ENCODE results near the gene DPEP1.
A peak's percentile ranks its signal among the peaks of the same experiment; 100 is the strongest.
"Not testable (repeated sequence)": the region's sequence is repeated elsewhere in the genome, so short reads cannot be mapped to it uniquely, and the experiment has no call there.

DPEP1 gene

GRCh38 chr16:89623511-89624261, 10.2 kb downstream of the DPEP1 start:
- DNase-seq, result no peak
- Mint-ChIP-seq H3K4me3 (peak overlapping the region; percentile 9), H3K27me3 (ENCODE audit: low read depth, poor library complexity) (peaks cover 51% of the 10 kb centered on the region), H3K27ac (no peak overlapping the region), H3K36me3 (ENCODE audit: low read depth) (no peaks in the 10 kb centered on the region), H3K9me3 (no peaks in the 10 kb centered on the region), H3K4me1 (peaks cover 55% of the 10 kb centered on the region)
- TF ChIP-seq CTCF (IDR thresholded peaks at IDR 0.05), result no peak

- no peak for DNase-seq
- Mint-ChIP-seq H3K36me3 (ENCODE audit: low read depth) (no peaks in the 10 kb centered on the region), H3K4me3 (peak overlapping the region; percentile 21), H3K27me3 (ENCODE audit: low read depth, poor library complexity) (peaks cover 51% of the 10 kb centered on the region), H3K4me1 (peaks cover 52% of the 10 kb centered on the region), H3K27ac (peak overlapping the region; percentile 7), H3K9me3 (no peaks in the 10 kb centered on the region)
- TF ChIP-seq CTCF (IDR thresholded peaks at IDR 0.05), result no peak
These were observed 11.6 kb downstream of the DPEP1 start for GRCh38 chr16:89624777-89625761.

DNA sequence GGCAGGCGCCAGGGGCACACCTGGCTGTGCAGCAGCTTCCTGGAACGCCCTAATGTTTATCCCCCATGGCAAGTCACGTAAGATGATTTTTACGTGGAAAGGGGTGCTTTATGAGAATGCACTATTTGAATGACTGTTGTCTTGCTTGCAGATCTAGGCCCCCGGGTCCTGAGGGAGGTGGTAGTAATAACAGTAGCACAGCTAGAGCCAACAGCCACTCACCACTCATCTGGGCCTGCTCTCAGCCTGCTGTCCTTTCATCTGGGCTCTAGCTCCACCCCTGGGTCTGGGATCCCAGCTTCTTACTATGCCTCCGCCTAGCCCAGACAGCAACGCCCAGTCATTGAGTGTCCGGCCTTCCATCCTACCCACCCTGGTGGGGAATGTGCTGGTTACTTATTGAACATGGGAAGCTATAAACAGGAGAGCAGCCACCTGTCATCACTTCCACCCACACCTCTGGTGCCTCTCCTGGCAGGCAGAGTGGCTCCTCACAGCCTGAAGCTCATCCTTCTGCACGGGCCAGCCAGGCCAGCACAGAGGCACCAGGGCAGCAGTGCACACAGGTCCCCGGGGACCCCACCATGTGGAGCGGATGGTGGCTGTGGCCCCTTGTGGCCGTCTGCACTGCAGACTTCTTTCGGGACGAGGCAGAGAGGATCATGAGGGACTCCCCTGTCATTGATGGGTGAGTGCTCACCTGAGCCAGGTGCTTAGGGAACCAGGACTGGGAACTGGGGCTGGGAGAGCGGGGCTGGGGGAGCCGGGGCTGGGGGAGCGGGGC, 16.6 kb downstream of the DPEP1 start:
- peaks cover 43% of the 10 kb centered on the region for H3K27me3 Mint-ChIP-seq (ENCODE audit: low read depth, poor library complexity)

DNA sequence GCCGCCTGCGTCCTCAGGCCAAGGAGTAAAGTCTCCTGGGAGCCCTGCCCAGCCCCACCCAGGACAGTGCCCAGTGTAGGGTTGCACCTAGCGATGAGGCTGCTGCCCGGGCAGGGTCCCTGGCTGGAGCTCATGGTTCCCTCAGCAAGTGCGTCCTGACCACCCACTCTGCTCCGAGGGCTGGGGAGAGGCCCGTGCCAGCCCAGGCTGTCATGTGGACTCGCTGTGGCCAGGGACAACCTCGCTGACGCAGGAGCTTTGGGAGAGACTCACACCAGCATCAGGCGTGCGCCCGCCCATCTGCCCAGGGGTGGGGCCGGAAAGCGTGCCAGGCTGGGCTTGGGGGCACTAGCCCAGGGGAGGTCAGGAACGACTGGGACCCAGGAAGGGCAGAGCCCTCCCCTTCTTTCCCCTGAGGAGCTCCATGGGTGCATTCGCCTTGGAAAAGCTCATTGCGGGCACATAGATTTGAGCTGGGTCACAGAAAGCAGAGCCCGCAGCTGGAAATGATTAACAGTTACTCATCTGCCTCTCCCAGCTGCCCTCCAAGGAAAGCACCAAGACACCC, 19.7 kb downstream of the DPEP1 start:
- no peak for TF ChIP-seq CTCF (IDR thresholded peaks at IDR 0.05)
- H3K9me3 Mint-ChIP-seq, result no peaks in the 10 kb centered on the region
- no peak overlapping the region for H3K27ac Mint-ChIP-seq
- DNase-seq, result no peak
- H3K4me1 Mint-ChIP-seq, result peaks cover 7% of the 10 kb centered on the region
- H3K36me3 Mint-ChIP-seq (ENCODE audit: low read depth), result no peaks in the 10 kb centered on the region
- H3K4me3 Mint-ChIP-seq, result no peak overlapping the region
- H3K27me3 Mint-ChIP-seq (ENCODE audit: low read depth, poor library complexity), result peaks cover 44% of the 10 kb centered on the region

More for the DNA sequence above, 16.6 kb downstream of the DPEP1 start:
- DNase-seq, result no peak
- no peak for TF ChIP-seq CTCF (IDR thresholded peaks at IDR 0.05)
- Mint-ChIP-seq H3K9me3 (no peaks in the 10 kb centered on the region), H3K36me3 (ENCODE audit: low read depth) (no peaks in the 10 kb centered on the region), H3K27ac (no peak overlapping the region), H3K4me3 (no peak overlapping the region), H3K4me1 (peaks cover 13% of the 10 kb centered on the region)

GRCh38 chr16:89634463-89635385, 21.3 kb downstream of the DPEP1 start:
- peaks cover 44% of the 10 kb centered on the region for H3K27me3 Mint-ChIP-seq (ENCODE audit: low read depth, poor library complexity)
- not testable (repeated sequence) for DNase-seq; H3K27ac Mint-ChIP-seq; H3K4me1 Mint-ChIP-seq; H3K9me3 Mint-ChIP-seq; H3K36me3 Mint-ChIP-seq (ENCODE audit: low read depth); H3K4me3 Mint-ChIP-seq
